Neural cell (in vitro differentiated cells): ENCODE results near the gene RUFY3. TPM values are rescaled to one million over a fixed set of nuclear protein-coding genes. Genes with fewer than 3 reads are reported as not detected.

Source experiments
- H2AFZ ChIP-seq: fragments of 200-600, 300-800 bp; sonication (generic), shearing (Covaris generic); 2 replicates; pipeline ENCODE4 v1.6.0; 2014; ENCODE audit warnings: low read depth, mild to moderate bottlenecking, antibody characterized with exemption, low read length, moderate library complexity
- H3F3A ChIP-seq: fragments of 200-600 bp; shearing (Covaris generic); 2 replicates; pipeline ENCODE4 v1.6.1; 2016; ENCODE audit warnings: mild to moderate bottlenecking, moderate library complexity, mixed read lengths, antibody characterized with exemption, low read length; ENCODE audit not compliant: insufficient read depth, poor library complexity, severe bottlenecking
- H3K27ac ChIP-seq: fragments of 200-600, 300-800 bp; sonication (generic), shearing (Covaris generic); 2 replicates; pipeline ENCODE4 v1.5.1; 2014; ENCODE audit warnings: mild to moderate bottlenecking, low read length, moderate library complexity
- H3K27me3 ChIP-seq: fragments of 300-800, 200-600 bp; sonication (generic), shearing (Covaris generic); 2 replicates; pipeline ENCODE4 v1.6.0; 2014; ENCODE audit warnings: mild to moderate bottlenecking, low read depth, low read length, moderate library complexity; ENCODE audit not compliant: insufficient read depth
- H3K36me3 ChIP-seq: fragments of 300-800, 200-600 bp; sonication (generic), shearing (Covaris generic); 2 replicates; pipeline ENCODE4 v1.5.1; 2014; ENCODE audit warnings: mild to moderate bottlenecking, antibody characterized with exemption, low read length, moderate library complexity; ENCODE audit not compliant: insufficient read depth
- H3K4me2 ChIP-seq: fragments of 300-800, 200-600 bp; sonication (generic), shearing (Covaris generic); 2 replicates; pipeline ENCODE4 v1.6.0; 2014; ENCODE audit warnings: mild to moderate bottlenecking, low read length
- H3K4me3 ChIP-seq: fragments of 300-800, 200-600 bp; sonication (generic), shearing (Covaris generic); 2 replicates; pipeline ENCODE4 v1.5.1; 2014; ENCODE audit warnings: mild to moderate bottlenecking, low read length, moderate library complexity
- H3K79me2 ChIP-seq: fragments of 200-600 bp; shearing (Covaris generic); replicated peaks from 2 replicates; pipeline ENCODE4 v1.6.0; 2014; ENCODE audit warnings: mild to moderate bottlenecking, low read length, moderate library complexity; ENCODE audit not compliant: insufficient read depth
- H3K9ac ChIP-seq: fragments of 300-800, 200-600 bp; sonication (generic), shearing (Covaris generic); 2 replicates; pipeline ENCODE4 v1.6.1; 2016; ENCODE audit warnings: mild to moderate bottlenecking, low read length, mixed read lengths
- H3K9me2 ChIP-seq: fragments of 200-600 bp; shearing (Covaris generic); 2 replicates; pipeline ENCODE4 v1.6.1; 2016; ENCODE audit warnings: mild to moderate bottlenecking, low read length, mixed read lengths; ENCODE audit not compliant: insufficient read depth
- H3K9me3 ChIP-seq: fragments of 200-600, 300-800 bp; sonication (generic), shearing (Covaris generic); 2 replicates; pipeline ENCODE4 v1.6.1; 2016; ENCODE audit warnings: mild to moderate bottlenecking, mixed run types, low read length, moderate library complexity, mixed read lengths
- H4K20me1 ChIP-seq: fragments of 200-600 bp; shearing (Covaris generic); 2 replicates; pipeline ENCODE4 v1.6.1; 2016; ENCODE audit warnings: mild to moderate bottlenecking, mixed run types; ENCODE audit not compliant: insufficient read depth
- EP300 ChIP-seq: fragments of 450-650 bp; conservative IDR thresholded peaks from 2 replicates; pipeline ENCODE4 v1.6.1; 2014; ENCODE audit warnings: antibody characterized with exemption, mild to moderate bottlenecking, moderate library complexity; ENCODE audit not compliant: poor library complexity, severe bottlenecking
- EZH2 ChIP-seq: fragments of 200-600, 300-800 bp; shearing (Covaris generic), sonication (generic); IDR thresholded peaks from 2 replicates; pipeline ENCODE4 v1.6.1; 2014; ENCODE audit warnings: antibody characterized with exemption, low read length, borderline replicate concordance, mild to moderate bottlenecking; ENCODE audit not compliant: insufficient read depth, poor library complexity, severe bottlenecking
- MXI1 ChIP-seq: fragments of 450-650 bp; conservative IDR thresholded peaks from 2 replicates; pipeline ENCODE4 v1.6.1; 2014; ENCODE audit warnings: antibody characterized with exemption, mild to moderate bottlenecking; ENCODE audit not compliant: poor library complexity, severe bottlenecking
- POLR2AphosphoS5 ChIP-seq: IDR thresholded peaks from 2 replicates; pipeline ENCODE4 v1.6.1; 2012
- RAD21 ChIP-seq: fragments of 450-650 bp; conservative IDR thresholded peaks from 2 replicates; pipeline ENCODE4 v1.6.1; 2014; ENCODE audit warnings: antibody characterized with exemption, mild to moderate bottlenecking, moderate library complexity
- SMC3 ChIP-seq: fragments of 450-650 bp; conservative IDR thresholded peaks from 2 replicates; pipeline ENCODE4 v1.6.1; 2014; ENCODE audit warnings: antibody characterized with exemption, mild to moderate bottlenecking, moderate library complexity; ENCODE audit not compliant: poor library complexity
- TAF1 ChIP-seq: IDR thresholded peaks from 2 replicates; pipeline ENCODE4 v1.6.1; 2012; ENCODE audit warnings: low read depth
- polyA plus RNA-seq: library from polyadenylated mRNA; depleted of rRNA; stranded (reverse); fragments of >200 nt; gene quantifications from 2 replicates; pipeline ENCODE4 v1.2.3, GENCODE V29; 2014
- TF ChIP-seq, protein P1 (sequence below): IDR thresholded peaks from 2 replicates; pipeline ENCODE4 v1.6.1; 2012; ENCODE audit warnings: borderline replicate concordance
- TF ChIP-seq, protein P2 (sequence below): fragments of 450-650 bp; IDR thresholded peaks from 2 replicates; pipeline ENCODE4 v1.5.1; 2014; ENCODE audit warnings: antibody characterized with exemption, mild to moderate bottlenecking, moderate library complexity; ENCODE audit not compliant: poor library complexity, severe bottlenecking

The RUFY3 gene
- polyA plus RNA-seq, 1 donor from 2014 or later: 414 TPM

DNA sequence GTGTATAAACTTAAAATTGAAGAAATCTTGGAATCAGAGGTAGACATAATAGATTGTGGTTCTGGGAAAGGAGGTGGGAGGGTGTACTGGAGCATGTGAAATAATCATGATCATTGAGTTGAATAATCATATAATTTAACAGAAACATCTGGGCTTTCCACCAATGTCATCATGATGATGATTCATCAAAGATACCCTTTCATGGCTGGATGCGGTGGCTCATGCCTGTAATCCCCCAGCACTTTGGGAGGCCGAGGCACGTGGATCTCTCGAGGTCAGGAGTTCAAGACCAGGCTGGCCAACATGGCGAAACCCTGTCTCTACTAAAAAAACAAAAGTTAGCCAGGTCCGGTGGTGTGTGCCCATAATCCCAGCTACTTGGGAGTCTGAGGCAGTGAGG is 6.7 kb upstream of the RUFY3 start:
- Histone ChIP-seq H3K27ac (no peak overlapping the region), H3K9me2 (no peaks in the 10 kb centered on the region), H3K36me3 (no peaks in the 10 kb centered on the region), H3K79me2 (peaks cover 12% of the 10 kb centered on the region), H4K20me1 (no peaks in the 10 kb centered on the region), H3K9me3 (no peaks in the 10 kb centered on the region), H3K27me3 (no peaks in the 10 kb centered on the region), H2AFZ (no peak overlapping the region), H3K9ac (no peak overlapping the region), H3F3A (no peaks in the 10 kb centered on the region), H3K4me3 (no peak overlapping the region), H3K4me2 (no peak overlapping the region)
- TF ChIP-seq, protein P1, sequence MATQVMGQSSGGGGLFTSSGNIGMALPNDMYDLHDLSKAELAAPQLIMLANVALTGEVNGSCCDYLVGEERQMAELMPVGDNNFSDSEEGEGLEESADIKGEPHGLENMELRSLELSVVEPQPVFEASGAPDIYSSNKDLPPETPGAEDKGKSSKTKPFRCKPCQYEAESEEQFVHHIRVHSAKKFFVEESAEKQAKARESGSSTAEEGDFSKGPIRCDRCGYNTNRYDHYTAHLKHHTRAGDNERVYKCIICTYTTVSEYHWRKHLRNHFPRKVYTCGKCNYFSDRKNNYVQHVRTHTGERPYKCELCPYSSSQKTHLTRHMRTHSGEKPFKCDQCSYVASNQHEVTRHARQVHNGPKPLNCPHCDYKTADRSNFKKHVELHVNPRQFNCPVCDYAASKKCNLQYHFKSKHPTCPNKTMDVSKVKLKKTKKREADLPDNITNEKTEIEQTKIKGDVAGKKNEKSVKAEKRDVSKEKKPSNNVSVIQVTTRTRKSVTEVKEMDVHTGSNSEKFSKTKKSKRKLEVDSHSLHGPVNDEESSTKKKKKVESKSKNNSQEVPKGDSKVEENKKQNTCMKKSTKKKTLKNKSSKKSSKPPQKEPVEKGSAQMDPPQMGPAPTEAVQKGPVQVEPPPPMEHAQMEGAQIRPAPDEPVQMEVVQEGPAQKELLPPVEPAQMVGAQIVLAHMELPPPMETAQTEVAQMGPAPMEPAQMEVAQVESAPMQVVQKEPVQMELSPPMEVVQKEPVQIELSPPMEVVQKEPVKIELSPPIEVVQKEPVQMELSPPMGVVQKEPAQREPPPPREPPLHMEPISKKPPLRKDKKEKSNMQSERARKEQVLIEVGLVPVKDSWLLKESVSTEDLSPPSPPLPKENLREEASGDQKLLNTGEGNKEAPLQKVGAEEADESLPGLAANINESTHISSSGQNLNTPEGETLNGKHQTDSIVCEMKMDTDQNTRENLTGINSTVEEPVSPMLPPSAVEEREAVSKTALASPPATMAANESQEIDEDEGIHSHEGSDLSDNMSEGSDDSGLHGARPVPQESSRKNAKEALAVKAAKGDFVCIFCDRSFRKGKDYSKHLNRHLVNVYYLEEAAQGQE: no peak
- no peak for TF ChIP-seq EZH2
- no peak for TF ChIP-seq RAD21
- TF ChIP-seq, protein P2, sequence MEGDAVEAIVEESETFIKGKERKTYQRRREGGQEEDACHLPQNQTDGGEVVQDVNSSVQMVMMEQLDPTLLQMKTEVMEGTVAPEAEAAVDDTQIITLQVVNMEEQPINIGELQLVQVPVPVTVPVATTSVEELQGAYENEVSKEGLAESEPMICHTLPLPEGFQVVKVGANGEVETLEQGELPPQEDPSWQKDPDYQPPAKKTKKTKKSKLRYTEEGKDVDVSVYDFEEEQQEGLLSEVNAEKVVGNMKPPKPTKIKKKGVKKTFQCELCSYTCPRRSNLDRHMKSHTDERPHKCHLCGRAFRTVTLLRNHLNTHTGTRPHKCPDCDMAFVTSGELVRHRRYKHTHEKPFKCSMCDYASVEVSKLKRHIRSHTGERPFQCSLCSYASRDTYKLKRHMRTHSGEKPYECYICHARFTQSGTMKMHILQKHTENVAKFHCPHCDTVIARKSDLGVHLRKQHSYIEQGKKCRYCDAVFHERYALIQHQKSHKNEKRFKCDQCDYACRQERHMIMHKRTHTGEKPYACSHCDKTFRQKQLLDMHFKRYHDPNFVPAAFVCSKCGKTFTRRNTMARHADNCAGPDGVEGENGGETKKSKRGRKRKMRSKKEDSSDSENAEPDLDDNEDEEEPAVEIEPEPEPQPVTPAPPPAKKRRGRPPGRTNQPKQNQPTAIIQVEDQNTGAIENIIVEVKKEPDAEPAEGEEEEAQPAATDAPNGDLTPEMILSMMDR: no peak
- TF ChIP-seq EP300: no peak
- TF ChIP-seq TAF1: no peak
- TF ChIP-seq POLR2AphosphoS5: no peak
- no peak for TF ChIP-seq SMC3
- TF ChIP-seq MXI1: no peak

DNA sequence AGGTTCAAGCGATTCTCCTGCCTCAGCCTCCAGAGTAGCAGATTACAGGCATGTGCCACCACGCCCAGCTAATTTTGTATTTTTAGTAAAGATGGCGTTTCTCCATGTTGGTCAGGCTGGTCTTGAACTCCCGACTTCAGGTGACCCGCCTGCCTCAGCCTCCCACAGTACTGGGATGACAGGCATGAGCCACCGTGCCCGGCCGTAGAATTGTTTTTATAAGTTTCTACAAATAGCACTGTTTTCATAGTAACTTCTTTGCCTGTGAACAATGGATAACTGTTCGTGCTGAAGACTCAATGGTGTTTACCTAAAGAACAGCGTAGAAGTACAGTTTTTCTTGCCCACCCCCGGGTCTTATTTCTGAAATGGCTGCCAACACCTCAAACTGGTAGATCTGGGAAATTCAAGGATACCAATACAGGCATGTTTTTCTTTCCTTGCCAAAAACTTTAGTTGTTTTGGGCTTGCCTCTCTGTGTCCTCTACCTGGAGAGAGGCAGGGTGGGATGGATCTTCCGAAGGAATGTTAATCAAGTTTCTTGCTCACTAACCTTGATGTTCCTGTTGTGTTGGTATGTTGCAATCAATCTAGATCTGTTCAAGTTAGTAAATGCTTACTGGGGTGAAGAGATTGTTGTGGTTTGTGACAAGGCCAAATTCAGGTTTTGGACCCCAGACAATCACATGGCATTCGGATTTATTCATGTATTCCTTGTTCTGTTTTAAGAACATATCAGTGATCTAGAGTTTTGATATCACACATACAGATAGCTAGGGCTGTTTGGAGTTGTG is 2.8 kb upstream of the RUFY3 start:
- H3K27me3 ChIP-seq: no peaks in the 10 kb centered on the region
- H3K4me3 ChIP-seq: no peak overlapping the region
- H3F3A ChIP-seq: peaks cover 3% of the 10 kb centered on the region
- no peak overlapping the region for H3K27ac ChIP-seq
- H3K9ac ChIP-seq: no peak overlapping the region
- no peak overlapping the region for H2AFZ ChIP-seq
- TF ChIP-seq TAF1 (no peak), SMC3 (no peak), EP300 (no peak), MXI1 (no peak), EZH2 (no peak)
- TF ChIP-seq, protein P1: no peak
- TF ChIP-seq, protein P2: no peak
- H3K9me3 ChIP-seq: no peaks in the 10 kb centered on the region
- H3K79me2 ChIP-seq: peaks cover 30% of the 10 kb centered on the region
- no peaks in the 10 kb centered on the region for H4K20me1 ChIP-seq
- no peaks in the 10 kb centered on the region for H3K36me3 ChIP-seq
- H3K9me2 ChIP-seq: no peaks in the 10 kb centered on the region
- no peak overlapping the region for H3K4me2 ChIP-seq
